Vagina (tissue), 2 donors: ENCODE data around the gene RAB3IL1. TPM values are rescaled to one million over a fixed set of nuclear protein-coding genes. Genes with fewer than 3 reads are reported as not detected.
A peak's percentile ranks its signal among the peaks of the same experiment; 100 is the strongest.

Source experiments
- DNase-seq, 2 donors: peaks; one replicate each; pipeline ENCODE4 v3.0.0-alpha.2; 2017; ENCODE audit errors: extremely low spot score in 2 of 2
- H3K27ac ChIP-seq: fragments of 200-600 bp; sonication (generic); one replicate; pipeline ENCODE4 v1.5.1; 2019
- H3K27me3 ChIP-seq: fragments of 200-600 bp; sonication (generic); one replicate; pipeline ENCODE4 v1.5.1; 2019
- H3K36me3 ChIP-seq, 2 donors: fragments of 200-600 bp; sonication (generic); one replicate each; pipeline ENCODE4 v1.5.1; 2017 to 2019
- H3K4me1 ChIP-seq: fragments of 200-600 bp; sonication (generic); one replicate; pipeline ENCODE4 v1.5.1; 2019
- H3K4me3 ChIP-seq, 2 donors: fragments of 200-600 bp; sonication (generic); 1 replicate in 1 of 2; 2 replicates in 1 of 2; pipeline ENCODE4 v1.5.1; 2016 to 2019
- H3K9me3 ChIP-seq: fragments of 200-600 bp; sonication (generic); one replicate; pipeline ENCODE4 v1.5.1; 2019
- POLR2A ChIP-seq, 2 donors: fragments of 450-650 bp; IDR thresholded peaks; one replicate each; pipeline ENCODE4 v1.6.1; 2017; ENCODE audit warnings: antibody characterized with exemption in 2 of 2, mild to moderate bottlenecking in 2 of 2, moderate library complexity in 2 of 2
- POLR2AphosphoS5 ChIP-seq, 2 donors: sonication (generic); formaldehyde crosslinking; IDR thresholded peaks; one replicate each; pipeline ENCODE4 v1.9.0; 2017; ENCODE audit warnings: antibody characterized with exemption in 2 of 2, mild to moderate bottlenecking in 2 of 2, low read depth in 1 of 2; ENCODE audit not compliant: insufficient read depth in 1 of 2
- intact Hi-C: fragments of 100-400 bp; cut with DNase I; formaldehyde crosslinking; loops from one replicate; pipeline ENCODE4 v1.15.1; 2023
- total RNA-seq: library from RNA; depleted of rRNA; stranded (reverse); fragments of >200 nt; gene quantifications from one replicate; pipeline ENCODE4 v1.2.3, GENCODE V29; 2016
- TF ChIP-seq, protein P1 (sequence below), 3 experiments: fragments of 450-650 bp in 2 of 3; fragments of 200-600 bp in 1 of 3; sonication (generic) in 1 of 3; IDR thresholded peaks; one replicate each; pipeline ENCODE4 v1.5.1; 2017 to 2019; ENCODE audit warnings: antibody characterized with exemption in 3 of 3, mild to moderate bottlenecking in 2 of 3, moderate library complexity in 2 of 3

RAB3IL1 gene
- total RNA-seq, 1 donor from 2014 or later, result 32.2 TPM

DNA sequence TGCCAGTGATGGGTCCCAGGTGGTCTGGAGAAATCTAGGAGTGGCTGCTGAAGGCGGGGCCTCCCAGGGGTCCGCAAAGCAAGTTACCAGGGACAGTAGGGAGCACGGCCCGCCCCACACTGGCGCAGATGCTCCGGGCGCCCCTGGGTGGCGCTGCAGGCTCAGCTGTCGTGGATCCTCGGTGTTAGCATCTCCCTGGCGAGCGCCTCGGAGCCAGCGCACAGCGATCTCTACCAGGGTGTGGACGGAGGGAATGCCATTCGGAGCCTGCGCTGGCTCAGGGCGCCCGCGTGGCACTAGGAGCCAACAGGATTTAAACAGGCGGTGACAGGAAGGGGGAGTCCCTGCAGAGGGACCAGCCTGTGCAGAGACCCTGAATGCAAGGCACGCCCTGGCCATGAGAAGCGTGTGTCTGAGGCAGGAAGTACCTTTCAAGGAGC, 46.2 kb downstream of the RAB3IL1 start:
- Histone ChIP-seq H3K4me1 (peaks cover 12% of the 10 kb centered on the region), H3K9me3 (no peaks in the 10 kb centered on the region), H3K27me3 (no peaks in the 10 kb centered on the region), H3K36me3 (no peaks in the 10 kb centered on the region), H3K4me3 (peak overlapping the region in 1 of 2 donors; percentile 14), H3K27ac (peak overlapping the region; percentile 46)
- no peak for DNase-seq
- intact Hi-C loops, result loop anchor here (10.0 kb wide), 1 partner anchor 234 kb away; no protein-coding TSS in a partner anchor
- TF ChIP-seq POLR2AphosphoS5 (IDR thresholded peaks at IDR 0.05; ENCODE audit: insufficient read depth in 1 of 2, low read depth in 1 of 2) (peak in 1 of 2 donors; percentile 34), POLR2A (IDR thresholded peaks at IDR 0.05) (no peak)
- TF ChIP-seq, protein P1, sequence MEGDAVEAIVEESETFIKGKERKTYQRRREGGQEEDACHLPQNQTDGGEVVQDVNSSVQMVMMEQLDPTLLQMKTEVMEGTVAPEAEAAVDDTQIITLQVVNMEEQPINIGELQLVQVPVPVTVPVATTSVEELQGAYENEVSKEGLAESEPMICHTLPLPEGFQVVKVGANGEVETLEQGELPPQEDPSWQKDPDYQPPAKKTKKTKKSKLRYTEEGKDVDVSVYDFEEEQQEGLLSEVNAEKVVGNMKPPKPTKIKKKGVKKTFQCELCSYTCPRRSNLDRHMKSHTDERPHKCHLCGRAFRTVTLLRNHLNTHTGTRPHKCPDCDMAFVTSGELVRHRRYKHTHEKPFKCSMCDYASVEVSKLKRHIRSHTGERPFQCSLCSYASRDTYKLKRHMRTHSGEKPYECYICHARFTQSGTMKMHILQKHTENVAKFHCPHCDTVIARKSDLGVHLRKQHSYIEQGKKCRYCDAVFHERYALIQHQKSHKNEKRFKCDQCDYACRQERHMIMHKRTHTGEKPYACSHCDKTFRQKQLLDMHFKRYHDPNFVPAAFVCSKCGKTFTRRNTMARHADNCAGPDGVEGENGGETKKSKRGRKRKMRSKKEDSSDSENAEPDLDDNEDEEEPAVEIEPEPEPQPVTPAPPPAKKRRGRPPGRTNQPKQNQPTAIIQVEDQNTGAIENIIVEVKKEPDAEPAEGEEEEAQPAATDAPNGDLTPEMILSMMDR (IDR thresholded peaks at IDR 0.05), result peak; percentile 76 to 91 (median 76)

DNA sequence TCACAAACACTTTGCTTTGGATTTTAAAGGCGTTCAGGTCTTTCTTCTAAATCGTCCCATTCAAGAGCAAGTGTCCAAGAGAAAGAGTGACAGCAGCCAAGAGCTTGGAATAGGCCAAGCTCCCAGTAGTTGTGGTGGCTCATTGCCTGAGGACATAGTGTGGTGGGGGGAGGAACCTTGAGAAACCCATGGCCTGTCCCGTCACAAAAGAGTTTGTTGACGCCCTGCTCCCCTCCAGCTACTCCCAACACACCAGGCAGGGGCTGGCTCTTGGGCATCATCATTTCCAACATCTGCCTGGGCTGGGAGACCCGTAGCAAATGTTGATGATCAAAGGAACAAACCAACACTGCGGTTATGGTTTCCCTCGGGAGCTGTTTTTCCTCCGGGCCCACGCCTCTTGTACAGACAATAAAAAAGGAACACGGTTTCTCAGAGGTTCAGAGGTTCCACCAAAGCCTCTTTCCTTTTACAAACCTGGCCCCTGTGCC, 46.8 kb downstream of the RAB3IL1 start:
- no peak for DNase-seq
- no peaks in the 10 kb centered on the region for H3K27me3 ChIP-seq
- H3K36me3 ChIP-seq, result no peaks in the 10 kb centered on the region
- H3K4me1 ChIP-seq, result peaks cover 12% of the 10 kb centered on the region
- no peak overlapping the region for H3K4me3 ChIP-seq
- intact Hi-C loops, result loop anchor here (10.0 kb wide), 1 partner anchor 234 kb away; no protein-coding TSS in a partner anchor
- TF ChIP-seq POLR2AphosphoS5 (IDR thresholded peaks at IDR 0.05; ENCODE audit: insufficient read depth in 1 of 2, low read depth in 1 of 2) (no peak), POLR2A (IDR thresholded peaks at IDR 0.05) (no peak)
- TF ChIP-seq, protein P1 (IDR thresholded peaks at IDR 0.05), result no peak
- no peaks in the 10 kb centered on the region for H3K9me3 ChIP-seq
- H3K27ac ChIP-seq, result peak overlapping the region; percentile 46

- H3K27ac ChIP-seq, result peak overlapping the region; percentile 46
- intact Hi-C loops, result loop anchor here (10.0 kb wide), 1 partner anchor 235 kb away; no protein-coding TSS in a partner anchor
- H3K27me3 ChIP-seq, result no peaks in the 10 kb centered on the region
Measured at GRCh38 chr11:61869708-61870451, 47.5 kb downstream of the RAB3IL1 start.

DNA sequence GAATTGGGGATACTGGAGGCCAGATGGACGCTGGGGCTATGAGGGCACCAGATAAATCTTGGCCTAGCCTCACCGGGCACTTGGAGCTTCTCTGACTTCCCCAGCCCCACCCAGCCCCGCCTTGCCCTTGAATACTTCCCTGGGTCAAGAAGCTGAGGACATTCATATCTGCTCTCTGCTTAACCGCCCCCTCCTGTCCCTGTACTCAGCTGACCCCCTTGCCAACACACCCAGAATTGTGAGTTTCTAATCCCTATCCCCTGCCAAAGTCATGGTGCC, 48.0 kb downstream of the RAB3IL1 start:
- Histone ChIP-seq H3K27me3 (no peaks in the 10 kb centered on the region), H3K36me3 (no peaks in the 10 kb centered on the region), H3K4me3 (no peak overlapping the region), H3K9me3 (no peaks in the 10 kb centered on the region), H3K27ac (no peak overlapping the region), H3K4me1 (peaks cover 12% of the 10 kb centered on the region)
- no peak for DNase-seq
- intact Hi-C loops, result no loop called here
- TF ChIP-seq POLR2AphosphoS5 (IDR thresholded peaks at IDR 0.05; ENCODE audit: insufficient read depth in 1 of 2, low read depth in 1 of 2), result no peak
- no peak for TF ChIP-seq POLR2A (IDR thresholded peaks at IDR 0.05)
- TF ChIP-seq, protein P1 (IDR thresholded peaks at IDR 0.05), result no peak

More at GRCh38 chr11:61869708-61870451, 47.5 kb downstream of the RAB3IL1 start:
- no peak overlapping the region for H3K4me3 ChIP-seq
- no peak for DNase-seq
- TF ChIP-seq, protein P1 (IDR thresholded peaks at IDR 0.05), result no peak
- no peak for TF ChIP-seq POLR2A (IDR thresholded peaks at IDR 0.05)
- no peak for TF ChIP-seq POLR2AphosphoS5 (IDR thresholded peaks at IDR 0.05; ENCODE audit: insufficient read depth in 1 of 2, low read depth in 1 of 2)
- H3K36me3 ChIP-seq, result no peaks in the 10 kb centered on the region
- H3K4me1 ChIP-seq, result peaks cover 12% of the 10 kb centered on the region
- no peaks in the 10 kb centered on the region for H3K9me3 ChIP-seq
